ENCODE data around the gene PLEKHB2.
A peak's percentile ranks its signal among the peaks of the same experiment; 100 is the strongest.
"Not testable (repeated sequence)": the region's sequence is repeated elsewhere in the genome, so short reads cannot be mapped to it uniquely, and the experiment has no call there.

Gene PLEKHB2

DNA sequence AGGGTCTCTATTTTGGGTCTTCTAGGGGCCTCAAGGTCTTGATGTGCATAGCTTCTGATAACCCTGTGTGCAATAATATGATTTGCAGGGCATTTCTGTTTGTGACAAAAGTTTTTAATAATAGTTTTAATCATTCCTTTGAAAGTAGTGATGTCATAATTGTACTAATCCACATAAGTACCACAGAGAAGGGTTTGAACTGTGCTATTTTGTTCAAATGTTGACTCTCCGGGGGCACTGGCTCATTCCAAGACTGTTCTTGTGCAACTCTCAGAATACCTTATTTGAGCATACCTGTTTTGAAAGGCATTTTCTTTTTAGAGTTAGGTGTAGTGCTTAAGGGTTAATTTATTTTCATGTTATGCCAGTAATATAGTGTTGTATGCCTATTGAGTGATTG is 41.6 kb downstream of the PLEKHB2 start:
- DNase-seq: no peak

DNA sequence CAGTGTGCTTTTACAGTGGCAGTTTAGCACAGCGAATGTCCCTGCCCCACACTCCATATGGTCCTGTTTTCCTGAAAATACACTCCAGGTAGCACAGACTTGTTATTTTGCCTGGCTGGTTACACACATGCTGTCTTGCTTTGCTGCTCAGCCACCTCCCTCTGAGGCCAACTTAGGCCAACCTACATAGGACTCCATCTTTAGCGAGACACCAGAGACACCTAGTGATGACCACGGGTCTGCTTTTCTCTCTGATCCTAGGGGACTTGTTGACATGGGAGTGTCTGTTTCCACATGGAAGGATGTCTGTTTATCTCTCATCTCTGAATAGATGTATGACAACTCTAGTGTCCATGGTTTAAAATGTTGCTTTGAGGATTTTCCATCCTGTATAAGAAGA is 43.3 kb downstream of the PLEKHB2 start:
- no peak for DNase-seq

DNA sequence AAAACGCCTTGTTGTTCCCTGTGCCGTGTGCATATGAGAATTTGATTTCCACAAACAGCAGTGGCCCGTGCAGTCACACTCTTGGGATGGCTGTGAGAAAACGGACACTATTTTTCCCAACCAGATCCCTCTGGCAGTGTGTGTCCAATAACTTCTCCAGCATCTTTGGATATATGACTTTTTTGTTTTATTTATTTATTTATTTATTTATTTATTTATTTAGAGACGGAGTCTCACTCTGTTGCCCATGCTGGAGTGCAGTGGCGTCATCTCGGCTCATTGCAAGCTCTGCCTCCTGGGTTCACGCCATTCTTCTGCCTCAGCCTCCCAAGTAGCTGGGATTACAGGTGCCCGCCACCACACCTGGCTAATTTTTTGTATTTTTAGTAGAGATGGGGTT is 45.0 kb downstream of the PLEKHB2 start:
- DNase-seq: not testable (repeated sequence)

DNA sequence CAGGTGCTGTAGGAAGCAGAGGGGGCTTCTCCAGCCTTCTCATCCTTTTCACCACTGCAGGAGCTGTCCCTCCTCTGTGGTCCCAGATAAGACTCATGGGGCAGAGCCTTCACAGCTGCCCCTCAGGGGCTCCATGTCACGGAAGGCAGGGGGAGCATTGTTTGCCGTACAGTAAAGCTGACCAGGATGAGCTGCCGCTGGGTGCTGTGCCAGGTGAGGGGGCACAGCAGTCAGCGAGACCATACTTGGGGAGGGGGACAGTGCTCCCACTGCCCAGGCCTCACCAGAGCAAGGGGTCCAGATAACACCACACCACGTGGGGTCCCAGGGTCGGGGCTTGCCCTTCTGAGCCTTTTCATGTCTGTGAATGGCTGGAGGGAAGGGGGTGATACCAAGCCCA is 46.3 kb downstream of the PLEKHB2 start:
- no peak for DNase-seq

DNA sequence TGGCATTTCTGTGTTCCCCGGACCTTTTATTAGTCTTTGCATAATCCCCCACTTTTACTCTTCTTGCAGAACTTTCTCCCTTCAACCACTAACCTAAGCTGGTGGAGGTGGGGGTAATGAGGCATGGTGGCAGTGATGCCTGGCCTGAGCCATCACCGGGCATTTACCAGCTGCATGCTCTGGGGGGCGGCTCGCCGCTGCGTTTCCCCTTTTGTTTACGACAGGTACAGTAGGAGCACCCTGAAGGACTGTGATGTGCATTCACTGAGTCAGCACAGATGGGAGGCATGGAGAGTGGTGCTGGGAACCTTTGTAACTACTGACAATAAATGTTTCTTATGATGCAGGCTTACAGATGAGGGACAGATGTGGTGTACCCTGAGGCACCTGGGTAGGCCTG is 46.9 kb downstream of the PLEKHB2 start:
- DNase-seq: no peak

DNA sequence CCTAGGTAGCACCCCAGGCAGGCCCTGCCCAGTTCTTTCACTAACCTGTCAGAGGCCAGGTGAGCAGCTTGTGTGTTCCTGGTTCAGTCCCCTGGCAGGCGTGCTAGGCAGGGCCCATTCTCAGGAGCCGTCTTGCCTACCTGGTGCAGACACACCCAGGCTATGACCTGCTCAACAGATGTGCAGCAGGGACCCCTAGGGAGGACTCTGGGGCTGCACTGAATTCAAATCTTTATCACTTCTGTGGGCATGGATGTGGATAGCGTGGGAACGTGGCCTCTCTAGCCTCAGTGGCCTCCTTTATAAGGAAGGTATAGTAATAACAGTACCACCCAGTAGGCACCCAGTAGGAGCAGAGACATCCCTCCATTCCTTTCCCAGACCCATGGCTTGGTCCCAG is 48.4 kb downstream of the PLEKHB2 start:
- no peak for DNase-seq

DNA sequence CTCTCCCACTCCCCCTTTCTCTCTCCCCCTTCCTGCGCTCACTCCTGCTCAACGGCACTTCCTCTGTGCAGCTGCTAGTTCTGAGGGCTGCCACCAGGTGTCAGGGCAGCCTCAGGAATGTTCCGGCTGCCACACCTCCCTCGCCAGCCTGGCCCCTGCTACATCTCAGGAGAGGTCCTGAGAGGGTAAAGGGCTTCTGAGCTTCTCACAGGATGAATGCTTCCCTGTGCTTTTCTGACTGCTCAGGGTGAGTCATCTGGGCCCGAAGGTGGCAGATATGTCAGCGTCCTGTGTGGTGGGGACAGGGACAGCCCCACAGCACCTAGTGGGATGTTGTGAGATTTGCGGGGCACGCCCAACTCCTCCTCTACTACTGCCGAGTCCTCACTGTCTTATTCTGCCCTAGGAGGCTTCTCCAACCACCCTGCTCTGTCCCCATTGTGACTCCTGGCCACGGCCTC is 49.0 kb downstream of the PLEKHB2 start:
- DNase-seq: peak; percentile 59

DNA sequence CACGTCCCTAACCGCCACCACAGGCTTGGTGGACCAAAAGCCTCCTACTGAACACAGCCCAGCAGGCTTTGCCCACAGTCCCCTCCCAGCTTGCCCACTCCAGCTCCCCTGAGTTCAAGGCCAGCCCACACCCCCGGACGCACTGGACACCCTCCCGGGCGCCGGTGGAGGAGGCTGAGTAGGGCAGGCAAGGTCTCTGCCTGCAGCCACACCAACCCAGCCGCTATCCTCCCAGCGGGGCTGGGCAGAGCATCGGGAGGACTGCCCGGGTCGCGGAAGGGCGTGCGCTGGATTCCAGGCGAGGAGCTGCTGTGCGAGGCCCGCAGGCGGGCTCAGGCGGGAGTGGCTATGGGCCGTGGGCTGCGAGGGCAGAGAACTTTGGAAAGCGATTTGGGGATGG is 49.5 kb downstream of the PLEKHB2 start:
- no peak for DNase-seq

DNA sequence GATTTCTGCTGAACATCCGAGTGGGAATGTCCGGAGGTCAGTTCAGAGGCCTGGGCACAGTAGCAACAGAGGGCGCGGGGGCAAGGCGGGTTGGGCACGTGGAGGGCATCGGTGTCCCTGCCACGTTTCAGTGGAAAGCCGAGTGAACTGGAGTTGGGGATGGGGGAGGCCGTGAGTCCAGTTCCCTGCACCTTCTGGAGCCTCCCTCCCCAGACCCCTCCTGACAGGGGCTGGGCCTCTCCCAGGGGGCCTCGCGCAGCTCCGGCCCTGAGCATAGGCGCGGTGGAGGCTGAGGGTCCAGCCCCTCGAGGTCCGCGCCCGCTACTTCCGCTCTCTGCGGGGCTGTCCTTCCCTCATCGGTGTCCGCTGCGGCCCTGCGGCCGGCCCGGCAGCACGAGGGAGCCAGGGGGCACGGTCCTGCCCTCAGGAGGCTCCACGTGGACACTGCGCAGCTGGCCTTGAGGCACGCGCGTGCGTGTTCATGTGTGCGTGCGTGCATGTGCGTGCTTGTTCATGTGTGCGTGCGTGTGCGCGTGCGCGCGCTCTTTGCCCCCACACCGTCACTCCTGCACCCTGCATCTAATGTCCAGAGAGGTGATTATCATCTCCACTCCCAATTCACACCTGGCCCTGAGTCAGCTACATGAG is 50.2 kb downstream of the PLEKHB2 start:
- no peak for DNase-seq

DNA sequence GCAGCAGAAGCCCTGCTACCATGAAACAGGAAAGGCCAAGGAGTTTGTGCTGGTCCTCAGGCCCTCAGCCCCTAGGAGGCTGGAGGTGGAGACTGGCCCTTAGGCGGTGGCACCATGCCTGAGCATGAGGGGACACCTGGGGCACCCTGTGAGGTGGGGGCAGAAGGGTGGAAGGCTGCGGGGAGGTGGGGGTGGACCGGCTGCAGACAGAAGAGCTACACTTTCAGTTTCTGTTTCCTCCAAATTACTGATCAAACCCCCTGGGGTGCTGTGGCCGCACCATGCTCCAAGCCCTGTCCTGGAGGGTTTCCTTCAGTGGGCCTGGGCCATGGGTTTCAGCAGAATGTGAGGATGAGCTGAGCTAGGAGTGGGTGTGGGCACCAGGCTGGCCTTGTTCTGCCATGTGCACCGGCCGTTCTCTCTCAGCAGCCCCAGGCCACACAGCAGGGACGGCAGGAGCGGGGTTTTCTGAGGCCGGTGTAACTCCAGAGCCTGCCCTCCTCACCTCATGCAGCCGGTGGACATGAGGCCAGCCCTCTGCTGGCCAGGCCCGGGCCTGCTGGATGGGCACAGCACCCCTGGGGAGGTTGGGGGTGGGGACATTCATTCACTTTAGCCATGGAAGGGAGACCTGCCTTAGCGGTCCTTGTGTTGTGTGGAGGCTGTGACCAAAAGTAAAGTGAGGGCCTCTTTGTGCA is 51.5 kb downstream of the PLEKHB2 start:
- DNase-seq: no peak

DNA sequence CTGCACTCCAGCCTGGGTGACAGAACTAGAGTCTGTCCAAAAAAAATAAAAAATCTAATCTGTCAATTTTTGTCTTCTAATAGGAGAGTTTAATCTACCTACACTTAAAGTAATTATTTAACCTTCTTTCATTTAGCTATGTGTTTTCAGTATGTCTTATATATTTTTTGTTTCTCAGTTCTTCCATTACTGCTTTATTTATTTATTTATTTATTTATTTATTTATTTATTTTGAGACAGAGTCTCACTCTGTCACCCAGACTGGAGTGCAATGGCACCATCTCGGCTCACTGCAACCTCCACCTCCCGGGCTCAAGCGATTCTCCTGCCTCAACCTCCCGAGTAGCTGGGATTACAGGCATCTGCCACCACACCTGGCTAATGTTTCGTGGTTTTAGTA is 60.4 kb downstream of the PLEKHB2 start:
- DNase-seq: not testable (repeated sequence)

DNA sequence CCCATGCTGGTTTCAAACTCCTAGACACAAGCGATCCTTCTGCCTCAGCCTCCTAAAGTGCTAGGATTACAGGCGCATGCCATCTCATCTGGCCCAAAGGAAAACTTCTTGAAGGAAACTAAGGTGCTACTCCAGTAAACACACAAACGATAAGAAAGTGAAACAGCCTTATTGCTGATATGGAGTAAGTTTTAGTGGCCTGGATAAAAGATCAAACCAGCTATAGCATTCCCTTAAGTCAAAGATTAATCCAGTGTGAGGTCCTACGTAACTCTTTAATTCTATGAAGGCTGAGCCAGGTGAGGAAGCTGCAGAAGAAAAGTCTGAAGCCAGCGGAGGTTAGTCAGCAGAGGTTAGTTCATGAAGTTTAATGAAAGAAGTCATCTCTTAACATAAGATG is 63.4 kb downstream of the PLEKHB2 start:
- DNase-seq: no peak

DNA sequence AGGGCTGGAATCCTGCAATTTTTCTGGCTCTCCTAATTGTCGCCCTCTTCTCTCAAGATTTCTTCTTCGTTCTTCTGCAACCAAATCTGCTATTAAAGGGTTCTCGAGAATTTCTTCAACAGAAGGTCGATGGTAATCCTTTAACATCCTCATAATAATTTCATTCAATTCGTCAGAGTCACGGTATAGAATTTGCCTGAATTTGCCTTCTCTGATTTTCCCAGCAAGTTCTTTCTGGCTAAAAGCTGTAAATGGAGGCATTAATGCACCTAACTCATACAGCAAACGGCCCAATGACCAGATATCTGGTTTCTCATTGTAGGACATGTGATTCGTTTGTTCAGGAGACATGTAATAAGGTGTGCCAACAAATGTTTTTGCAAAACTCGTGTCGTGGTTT is 72.9 kb downstream of the PLEKHB2 start:
- not testable (repeated sequence) for DNase-seq

DNA sequence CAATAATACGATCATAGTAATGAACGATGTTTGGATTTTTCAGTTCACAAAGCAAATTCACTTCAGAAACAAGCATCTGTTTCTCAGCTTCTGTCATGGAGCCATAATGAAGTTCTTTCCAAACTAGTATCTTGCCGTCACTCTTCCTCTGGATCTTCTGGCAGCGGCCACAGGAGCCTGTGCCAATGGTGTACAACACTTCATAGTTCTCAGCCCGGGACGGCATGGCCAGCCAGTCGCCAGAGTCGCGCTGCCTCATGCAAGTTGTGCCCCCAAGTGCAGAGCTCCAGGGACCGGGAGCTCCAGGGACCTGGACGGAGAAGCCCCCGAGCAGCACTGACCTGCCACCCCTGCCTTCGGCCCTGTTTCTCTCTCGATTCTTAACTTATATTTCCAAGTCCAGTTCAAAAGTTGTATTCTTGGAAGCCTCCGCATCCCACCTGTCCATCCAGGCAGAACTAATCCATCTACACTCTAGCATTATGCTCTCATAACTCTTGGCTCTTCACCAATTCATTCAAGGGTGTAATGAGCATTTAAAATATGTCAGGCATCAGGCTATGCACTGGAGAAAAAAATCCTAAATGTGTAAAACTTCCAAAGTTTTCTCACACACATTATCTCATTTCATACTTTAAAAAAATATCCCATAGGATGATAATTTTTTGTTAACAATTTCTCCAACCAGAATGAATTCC is 73.7 kb downstream of the PLEKHB2 start:
- DNase-seq: not testable (repeated sequence)

DNA sequence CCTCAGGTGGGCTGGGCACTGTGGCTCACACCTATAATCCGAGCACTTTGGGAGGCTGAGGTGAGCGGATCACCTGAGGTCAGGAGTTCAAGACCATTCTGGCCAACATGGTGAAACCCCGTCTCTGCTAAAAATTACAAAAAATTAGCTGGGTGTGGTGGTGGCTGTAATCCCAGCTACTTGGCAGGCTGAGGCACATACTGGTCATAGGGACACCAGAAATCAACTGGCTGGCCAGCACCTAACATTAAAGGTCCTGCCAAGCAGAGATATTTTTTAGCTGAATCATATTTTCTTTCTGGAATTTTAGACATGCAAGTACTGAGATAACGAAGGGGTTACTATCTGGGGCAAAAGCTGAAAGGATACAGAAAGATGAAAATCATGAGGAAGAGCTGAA is 76.3 kb downstream of the PLEKHB2 start:
- not testable (repeated sequence) for DNase-seq

DNA sequence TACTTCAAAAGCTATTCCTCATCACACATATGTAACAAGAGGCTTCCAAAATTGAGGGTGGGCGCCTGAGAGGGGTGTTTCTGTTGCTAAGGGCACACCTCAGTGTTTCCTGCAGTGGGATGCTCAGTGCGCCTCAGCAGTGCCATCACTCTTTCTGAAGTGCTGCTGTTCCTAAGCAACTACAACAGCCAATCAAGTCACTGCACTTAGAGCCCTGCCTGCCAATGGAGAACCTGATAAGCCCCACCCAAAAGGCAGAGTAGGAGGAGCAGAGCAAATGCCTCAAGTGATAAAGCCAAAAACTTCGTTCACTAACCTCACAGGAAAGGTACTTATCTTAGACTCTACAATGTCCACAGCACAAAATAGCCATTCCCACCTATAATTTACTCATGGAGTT is 88.3 kb downstream of the PLEKHB2 start:
- not testable (repeated sequence) for DNase-seq

DNA sequence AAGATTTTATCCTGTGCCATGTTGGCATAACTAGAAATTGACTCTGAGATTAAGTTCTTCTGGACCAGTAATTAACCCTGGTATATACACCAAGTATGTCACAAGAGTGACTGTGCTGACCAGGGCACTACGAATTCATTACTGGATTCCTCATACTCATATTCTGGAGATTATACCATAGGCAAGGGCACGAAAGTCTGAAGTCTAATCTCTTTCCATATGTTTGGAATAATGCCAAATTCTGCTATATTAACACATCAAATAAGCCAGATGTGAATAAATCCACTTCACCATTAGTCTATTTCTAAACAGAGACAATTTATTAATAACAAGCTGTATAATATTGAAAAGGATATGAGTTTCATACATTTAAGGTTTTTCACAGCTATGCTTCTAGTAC is 91.0 kb downstream of the PLEKHB2 start:
- DNase-seq: not testable (repeated sequence)

All from 8988T (cell line).